Right lung (tissue), 5 donors: ENCODE results near the gene INTS2. TPM values are rescaled to one million over a fixed set of nuclear protein-coding genes. Genes with fewer than 3 reads are reported as not detected.
"Not testable (repeated sequence)": the region's sequence is repeated elsewhere in the genome, so short reads cannot be mapped to it uniquely, and the experiment has no call there.

ENCODE experiments used
- DNase-seq, 2 donors: peaks; one replicate each; pipeline ENCODE4 v3.0.0-alpha.2; 2013
- polyA plus RNA-seq, 5 donors: library from polyadenylated mRNA; unstranded; fragments of 120-200 nt; gene quantifications; one replicate each; pipeline versions ENCODE4 v1.2.1 to v1.2.3, GENCODE V29; 2013; ENCODE audit warnings: inconsistent platforms in 1 of 5, low replicate concordance in 1 of 5; ENCODE audit not compliant: insufficient read length in 5 of 5, insufficient read depth in 1 of 5

INTS2 gene
- polyA plus RNA-seq, 5 donors: 8.5 to 14.7 (median 13.1) TPM

- peak; percentile 21 to 56 for DNase-seq
Observed at GRCh38 chr17:61849674-61850073, 78.1 kb downstream of the INTS2 start.

- DNase-seq: no peak
Observed at GRCh38 chr17:61848896-61849295, 78.9 kb downstream of the INTS2 start.

GRCh38 chr17:61848247-61848646, 79.5 kb downstream of the INTS2 start:
- no peak for DNase-seq

GRCh38 chr17:61847659-61848058, 80.1 kb downstream of the INTS2 start:
- DNase-seq: no peak

- DNase-seq: no peak
Observed at GRCh38 chr17:61846761-61847375, 80.9 kb downstream of the INTS2 start.

- no peak for DNase-seq
Observed at GRCh38 chr17:61846088-61846487, 81.7 kb downstream of the INTS2 start.

GRCh38 chr17:61843435-61843834, 84.3 kb downstream of the INTS2 start:
- no peak for DNase-seq

GRCh38 chr17:61842899-61843298, 84.9 kb downstream of the INTS2 start:
- DNase-seq: no peak

GRCh38 chr17:61839300-61839786, 88.4 kb downstream of the INTS2 start:
- no peak for DNase-seq

GRCh38 chr17:61837175-61838051, 90.4 kb downstream of the INTS2 start:
- peak; percentile 62 to 68 for DNase-seq

- no peak for DNase-seq
Observed at GRCh38 chr17:61836266-61837174, 91.3 kb downstream of the INTS2 start.

GRCh38 chr17:61835606-61836005, 92.2 kb downstream of the INTS2 start:
- DNase-seq: peak in 1 of 2 donors; percentile 8

GRCh38 chr17:61834610-61835009, 93.2 kb downstream of the INTS2 start:
- no peak for DNase-seq

- peak in 1 of 2 donors; percentile 30 for DNase-seq
Observed at GRCh38 chr17:61833536-61834193, 94.1 kb downstream of the INTS2 start.

GRCh38 chr17:61832463-61832862, 95.3 kb downstream of the INTS2 start:
- DNase-seq: no peak

- no peak for DNase-seq
Observed at GRCh38 chr17:61831099-61831498, 96.7 kb downstream of the INTS2 start.

GRCh38 chr17:61828694-61829093, 99.1 kb downstream of the INTS2 start:
- no peak for DNase-seq

GRCh38 chr17:61827649-61828395, 100.0 kb downstream of the INTS2 start:
- DNase-seq: no peak

- DNase-seq: not testable (repeated sequence)
Observed at GRCh38 chr17:61826866-61827265, 100.9 kb downstream of the INTS2 start.

GRCh38 chr17:61826198-61826597, 101.6 kb downstream of the INTS2 start:
- DNase-seq: not testable (repeated sequence)
